Measurements from ENCODE around the gene HCRTR1.

HCRTR1 gene

DNA sequence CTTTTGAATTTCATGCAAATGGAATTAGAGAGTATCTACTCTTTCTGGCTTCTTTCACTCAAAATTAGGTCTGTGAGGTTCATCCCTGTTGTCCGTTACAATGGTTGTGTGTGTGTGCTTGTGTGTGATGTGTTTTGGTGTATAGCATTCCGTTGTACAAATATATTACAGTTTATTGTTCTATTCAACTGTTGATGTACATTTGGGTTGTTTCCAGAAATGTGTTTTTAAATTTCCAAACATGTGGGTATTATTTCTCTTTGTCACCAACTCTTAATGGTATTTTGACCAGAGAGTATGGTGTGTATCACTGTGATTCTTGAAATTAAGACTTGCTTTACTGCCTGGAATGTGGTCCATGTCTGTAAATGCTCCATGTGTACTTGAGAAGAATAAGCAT is 16.8 kb upstream of the HCRTR1 start:
- no peak for DNase-seq

- DNase-seq: no peak
Measured at GRCh38 chr1:31602081-31602480, 15.4 kb upstream of the HCRTR1 start.

DNA sequence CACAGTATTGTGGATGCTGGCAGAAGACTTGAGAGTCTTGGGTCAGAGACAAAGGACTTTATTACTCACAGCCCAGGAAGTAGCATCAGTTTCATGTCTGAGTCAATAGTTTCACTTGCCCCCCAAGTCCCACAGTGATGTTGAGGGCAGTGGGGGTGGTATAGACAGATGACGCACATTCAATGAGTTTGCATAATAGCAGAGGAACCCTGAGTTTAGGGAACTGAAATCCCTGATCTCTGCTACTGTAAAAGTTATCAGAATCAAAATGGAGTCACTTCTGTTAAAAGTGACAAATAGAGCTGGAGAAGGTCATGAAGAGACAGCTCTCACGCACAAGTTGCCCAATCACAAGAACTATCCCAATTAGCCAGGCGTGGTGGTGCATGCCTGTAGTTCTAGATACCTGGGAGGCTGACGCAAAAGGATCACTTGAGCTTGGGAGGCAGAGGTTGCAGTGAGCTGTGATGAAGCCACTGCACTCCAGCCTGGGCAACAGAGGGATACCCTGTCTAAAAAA is 11.5 kb upstream of the HCRTR1 start:
- DNase-seq: no peak

GRCh38 chr1:31607360-31607759 is 10.1 kb upstream of the HCRTR1 start:
- no peak for DNase-seq

DNA sequence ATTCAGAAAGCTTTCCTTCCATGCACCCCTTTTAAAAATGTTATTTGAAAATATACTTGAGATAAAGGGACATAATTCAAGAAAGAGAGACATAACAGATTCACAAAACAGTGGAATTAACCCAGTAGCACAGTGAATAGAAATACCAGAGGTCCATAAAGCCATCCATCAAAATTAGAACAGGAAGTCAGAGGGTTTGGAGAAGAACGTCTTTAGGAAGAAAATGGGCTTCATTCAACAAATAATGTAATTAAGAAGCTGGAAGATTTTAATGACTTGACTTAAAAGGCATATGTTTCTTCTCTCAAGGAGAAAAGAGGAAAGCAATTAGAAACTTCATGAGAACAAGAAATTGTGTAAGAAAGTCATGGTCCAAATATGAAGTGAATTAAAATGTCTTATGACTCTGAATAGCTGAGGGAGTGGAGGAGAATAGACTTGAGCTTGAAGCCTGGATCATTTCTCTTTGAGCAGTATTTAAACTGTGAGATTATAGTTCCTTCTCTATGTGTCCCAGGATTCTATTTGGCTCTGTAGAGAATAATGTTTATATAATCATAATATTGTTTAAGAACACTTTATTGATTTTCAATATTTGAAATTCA is 7.9 kb upstream of the HCRTR1 start:
- DNase-seq: no peak

GRCh38 chr1:31614414-31615005 is 3.0 kb upstream of the HCRTR1 start:
- DNase-seq: no peak

DNA sequence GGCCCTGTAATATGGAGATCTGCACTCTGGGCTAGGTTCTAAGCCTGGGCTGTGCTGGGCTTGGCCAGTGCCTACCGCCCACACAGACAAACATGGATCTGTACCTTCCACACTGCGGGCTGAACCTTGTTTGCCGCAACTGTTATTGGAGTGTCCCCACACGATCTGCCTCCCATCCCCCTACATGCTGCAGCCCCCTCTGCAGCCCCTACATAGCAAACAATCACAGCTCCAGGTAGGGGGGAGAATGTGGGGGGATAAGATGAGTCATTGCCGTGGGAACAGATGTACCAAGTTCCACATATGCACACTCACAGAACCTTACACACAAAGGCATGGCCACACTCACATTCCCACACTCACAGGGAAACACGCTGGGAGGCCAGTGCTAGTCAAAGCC is 2.1 kb upstream of the HCRTR1 start:
- DNase-seq: no peak

- no peak for DNase-seq
Measured at GRCh38 chr1:31615939-31616338, 1.6 kb upstream of the HCRTR1 start.

- DNase-seq: peak; percentile 34
Measured at GRCh38 chr1:31617916-31618746, 642 bp downstream of the HCRTR1 start.

DNA sequence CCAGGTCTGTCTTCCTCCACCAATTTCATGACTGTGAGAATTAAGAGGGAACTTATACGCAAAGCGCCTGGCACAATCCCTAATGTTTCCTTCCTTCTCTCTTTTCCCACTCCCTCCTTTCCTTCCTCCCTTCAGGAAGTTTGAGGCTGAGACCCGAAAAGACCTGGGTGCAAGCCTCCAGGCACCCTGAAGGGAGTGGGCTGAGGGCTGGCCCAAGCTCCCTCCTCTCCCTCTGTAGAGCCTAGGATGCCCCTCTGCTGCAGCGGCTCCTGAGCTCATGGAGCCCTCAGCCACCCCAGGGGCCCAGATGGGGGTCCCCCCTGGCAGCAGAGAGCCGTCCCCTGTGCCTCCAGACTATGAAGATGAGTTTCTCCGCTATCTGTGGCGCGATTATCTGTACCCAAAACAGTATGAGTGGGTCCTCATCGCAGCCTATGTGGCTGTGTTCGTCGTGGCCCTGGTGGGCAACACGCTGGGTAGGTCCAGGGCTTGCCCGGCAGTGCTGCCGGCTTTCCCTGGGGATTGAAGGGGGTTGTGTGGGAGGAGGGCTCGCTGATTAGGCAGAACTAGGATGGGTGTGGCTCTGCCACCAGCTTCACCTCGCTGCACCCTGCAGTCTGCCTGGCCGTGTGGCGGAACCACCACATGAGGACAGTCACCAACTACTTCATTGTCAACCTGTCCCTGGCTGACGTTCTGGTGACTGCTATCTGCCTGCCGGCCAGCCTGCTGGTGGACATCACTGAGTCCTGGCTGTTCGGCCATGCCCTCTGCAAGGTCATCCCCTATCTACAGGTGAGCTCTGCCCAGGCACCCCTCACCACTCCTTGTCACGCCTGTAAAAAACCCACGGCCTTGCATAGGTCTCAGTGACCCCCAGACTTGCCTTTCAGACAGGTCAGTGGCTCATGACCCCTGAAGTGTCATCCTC is 1.7 kb downstream of the HCRTR1 start:
- no peak for DNase-seq

- DNase-seq: no peak
Measured at GRCh38 chr1:31620631-31621497, 3.4 kb downstream of the HCRTR1 start.

- DNase-seq: no peak
Measured at GRCh38 chr1:31621498-31621820, 4.0 kb downstream of the HCRTR1 start.

GRCh38 chr1:31621847-31622730 is 4.6 kb downstream of the HCRTR1 start:
- no peak for DNase-seq

DNA sequence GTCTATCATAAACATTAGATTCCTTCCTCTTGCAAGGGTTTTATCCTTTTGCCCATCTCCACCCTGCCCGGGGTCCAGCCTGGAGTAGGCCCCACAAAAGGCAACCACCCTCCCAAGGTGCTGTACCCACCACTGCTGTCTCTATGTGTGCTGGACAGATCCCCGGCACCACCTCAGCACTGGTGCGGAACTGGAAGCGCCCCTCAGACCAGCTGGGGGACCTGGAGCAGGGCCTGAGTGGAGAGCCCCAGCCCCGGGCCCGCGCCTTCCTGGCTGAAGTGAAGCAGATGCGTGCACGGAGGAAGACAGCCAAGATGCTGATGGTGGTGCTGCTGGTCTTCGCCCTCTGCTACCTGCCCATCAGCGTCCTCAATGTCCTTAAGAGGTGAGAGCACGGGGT is 5.9 kb downstream of the HCRTR1 start:
- DNase-seq: no peak

DNA sequence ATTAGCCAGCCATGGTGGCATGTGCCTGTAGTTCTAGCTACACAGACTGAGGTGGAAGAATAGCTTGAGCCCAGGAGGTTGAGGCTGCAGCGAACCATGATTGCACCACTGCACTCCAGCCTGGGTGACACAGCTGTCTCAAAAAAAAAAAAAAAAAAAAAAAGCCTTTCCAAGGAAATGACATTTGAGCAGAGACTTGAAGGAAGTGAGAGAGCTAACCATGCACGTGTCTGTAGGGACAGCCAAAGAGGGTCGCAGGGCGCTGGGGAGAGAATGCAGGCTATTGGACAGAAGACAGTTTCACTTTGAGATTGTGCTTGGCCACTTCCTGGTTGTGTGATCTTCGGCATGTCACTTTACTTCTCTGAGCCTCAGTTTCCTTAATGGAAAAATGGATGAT is 6.8 kb downstream of the HCRTR1 start:
- DNase-seq: no peak

GRCh38 chr1:31624731-31625514 is 7.4 kb downstream of the HCRTR1 start:
- no peak for DNase-seq

DNA sequence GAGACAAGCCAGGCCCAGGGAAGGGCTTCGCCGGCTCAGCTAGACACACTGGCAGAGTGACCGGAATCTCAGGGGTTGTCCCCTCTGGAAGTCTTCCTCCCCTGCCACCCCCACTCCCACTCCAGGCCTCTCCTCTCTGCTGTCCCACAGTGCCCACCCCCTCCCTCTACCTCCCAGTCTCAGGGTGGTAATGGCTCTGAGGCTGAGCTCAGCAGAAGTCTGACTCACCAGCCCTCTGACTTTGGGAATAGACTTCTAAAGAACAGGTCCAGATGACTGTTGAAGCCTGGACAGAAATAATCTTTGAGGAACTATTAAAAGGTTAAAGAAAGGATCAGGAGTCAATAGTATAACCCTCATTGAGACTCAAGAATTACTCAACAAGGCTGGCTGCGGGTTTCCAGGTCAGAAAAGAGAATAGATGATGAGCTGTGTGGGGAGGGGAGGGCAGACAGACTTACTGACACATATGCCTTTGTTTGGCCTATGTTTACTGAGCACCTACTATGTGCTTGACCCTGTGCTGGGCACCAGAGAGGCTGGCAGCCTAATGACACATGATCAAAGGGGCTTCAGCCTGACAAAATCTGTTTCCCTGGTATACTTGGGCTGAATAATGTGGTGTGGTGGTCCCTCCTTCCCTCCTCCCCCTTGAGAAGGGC is 8.2 kb downstream of the HCRTR1 start:
- no peak for DNase-seq

DNA sequence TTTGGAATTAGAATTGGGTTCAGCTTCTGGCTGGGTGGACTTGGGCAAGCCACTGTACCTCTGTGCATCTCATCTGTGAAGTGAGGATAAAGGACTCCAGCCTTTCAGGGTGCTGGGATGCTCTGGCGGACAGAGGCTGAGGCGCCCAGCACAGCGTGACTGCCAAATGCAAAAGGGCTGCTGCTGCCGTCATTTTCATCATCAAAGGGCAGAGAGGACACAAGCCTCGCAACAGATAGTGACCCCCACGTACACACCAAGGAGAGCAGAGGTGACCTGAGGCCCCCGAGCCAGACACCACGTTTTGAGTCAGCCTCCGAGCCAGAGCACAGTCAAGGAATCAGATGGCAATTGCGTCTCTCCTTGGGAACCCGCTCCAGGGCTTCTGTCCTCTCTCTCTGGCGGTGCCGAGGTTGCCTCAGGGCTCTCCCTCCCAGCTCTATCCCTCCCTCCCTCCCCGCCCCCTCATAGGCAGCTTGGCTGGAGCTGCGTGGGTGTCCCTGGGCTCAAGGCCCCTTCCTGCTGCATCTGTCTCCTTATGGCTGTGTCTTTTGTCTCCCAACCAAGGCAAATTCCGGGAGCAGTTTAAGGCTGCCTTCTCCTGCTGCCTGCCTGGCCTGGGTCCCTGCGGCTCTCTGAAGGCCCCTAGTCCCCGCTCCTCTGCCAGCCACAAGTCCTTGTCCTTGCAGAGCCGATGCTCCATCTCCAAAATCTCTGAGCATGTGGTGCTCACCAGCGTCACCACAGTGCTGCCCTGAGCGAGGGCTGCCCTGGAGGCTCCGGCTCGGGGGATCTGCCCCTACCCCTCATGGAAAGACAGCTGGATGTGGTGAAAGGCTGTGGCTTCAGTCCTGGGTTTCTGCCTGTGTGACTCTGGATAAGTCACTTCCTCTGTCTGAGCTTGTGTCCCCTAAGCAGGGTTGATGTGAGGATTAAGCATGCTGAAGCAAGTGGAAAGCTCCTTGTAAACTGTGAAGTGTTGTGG is 9.0 kb downstream of the HCRTR1 start:
- no peak for DNase-seq
